ENCODE measurements around the gene EPHB2.
A peak's percentile ranks its signal among the peaks of the same experiment; 100 is the strongest.

EPHB2 gene

GRCh38 chr1:22953057-22953739 lies 242.6 kb downstream of the EPHB2 start:
- DNase-seq (ENCODE audit: low read depth), result no peak

GRCh38 chr1:22953740-22954141 lies 243.1 kb downstream of the EPHB2 start:
- no peak for DNase-seq (ENCODE audit: low read depth)

GRCh38 chr1:22955146-22955545 lies 244.5 kb downstream of the EPHB2 start:
- DNase-seq (ENCODE audit: low read depth), result no peak

- no peak for DNase-seq (ENCODE audit: low read depth)
Observed at GRCh38 chr1:22957066-22957465, 246.4 kb downstream of the EPHB2 start.

GRCh38 chr1:22958556-22958955 lies 247.9 kb downstream of the EPHB2 start:
- DNase-seq (ENCODE audit: low read depth), result no peak

- DNase-seq (ENCODE audit: low read depth), result no peak
Observed at GRCh38 chr1:22959545-22960360, 249.1 kb downstream of the EPHB2 start.

- DNase-seq (ENCODE audit: low read depth), result no peak
Observed at GRCh38 chr1:22962558-22962957, 251.9 kb downstream of the EPHB2 start.

GRCh38 chr1:22963044-22963677 lies 252.5 kb downstream of the EPHB2 start:
- no peak for DNase-seq (ENCODE audit: low read depth)

- DNase-seq (ENCODE audit: low read depth), result no peak
Observed at GRCh38 chr1:22966309-22966708, 255.7 kb downstream of the EPHB2 start.

GRCh38 chr1:22967833-22968232 lies 257.2 kb downstream of the EPHB2 start:
- no peak for DNase-seq (ENCODE audit: low read depth)

- peak; percentile 40 for DNase-seq (ENCODE audit: low read depth)
Observed at GRCh38 chr1:22969304-22969709, 258.7 kb downstream of the EPHB2 start.

- DNase-seq (ENCODE audit: low read depth), result no peak
Observed at GRCh38 chr1:22970096-22970495, 259.5 kb downstream of the EPHB2 start.

All from GM04504 (cell line).